ENCODE results near the gene SNCA. TPM values are rescaled to one million over a fixed set of nuclear protein-coding genes. Genes with fewer than 3 reads are reported as not detected.

Gene SNCA
- 4.2 and 10.3 TPM in 2 replicates for total RNA-seq

GRCh38 chr4:89836897-89837384 is at the start of gene SNCA:
SNCA (minus strand) TSS chr4:89837161; CDS start chr4:89835667, 1,494 bp downstream.

Other genes starting within 250 kb of the SNCA start
- not detected in 2 replicates for gene MMRN1, start 57.7 kb upstream of the SNCA start, total RNA-seq

Data from mesangial cell (primary cell).